GM19397 (cell line): ENCODE results near the gene ZNF675.
"Not testable (repeated sequence)": the region's sequence is repeated elsewhere in the genome, so short reads cannot be mapped to it uniquely, and the experiment has no call there.

Experiments used
- ATAC-seq: cut with Tn5 transposase; IDR thresholded peaks from one replicate; pipeline ENCODE4 v1.9.1; 2021; ENCODE audit warnings: mild to moderate bottlenecking, moderate library complexity; ENCODE audit not compliant: unreplicated experiment

The ZNF675 gene

GRCh38 chr19:23686621-23687423 is at the start of gene ZNF675:
TSS of gene ZNF675 (minus strand) at chr19:23687212. CDS start at chr19:23687033, 179 bp downstream.
- ATAC-seq = peak; percentile 85

- not testable (repeated sequence) for ATAC-seq
Measured at GRCh38 chr19:23730729-23731465, 43.9 kb upstream of the ZNF675 start.

GRCh38 chr19:23724161-23724560 is 37.1 kb upstream of the ZNF675 start:
- not testable (repeated sequence) for ATAC-seq

GRCh38 chr19:23718802-23719201 is 31.8 kb upstream of the ZNF675 start:
- no peak for ATAC-seq

GRCh38 chr19:23716792-23717191 is 29.8 kb upstream of the ZNF675 start:
- ATAC-seq = no peak

GRCh38 chr19:23709347-23709746 is 22.3 kb upstream of the ZNF675 start:
- no peak for ATAC-seq

GRCh38 chr19:23706657-23707056 is 19.6 kb upstream of the ZNF675 start:
- ATAC-seq = no peak

- ATAC-seq = no peak
Measured at GRCh38 chr19:23699521-23699860, 12.5 kb upstream of the ZNF675 start.

- ATAC-seq = no peak
Measured at GRCh38 chr19:23698711-23699520, 11.9 kb upstream of the ZNF675 start.

GRCh38 chr19:23692937-23693336 is 5.9 kb upstream of the ZNF675 start:
- ATAC-seq = not testable (repeated sequence)

GRCh38 chr19:23673132-23673531 is 13.9 kb downstream of the ZNF675 start:
- no peak for ATAC-seq

GRCh38 chr19:23668606-23669005 is 18.4 kb downstream of the ZNF675 start:
- not testable (repeated sequence) for ATAC-seq

- ATAC-seq = no peak
Measured at GRCh38 chr19:23665651-23666410, 21.2 kb downstream of the ZNF675 start.

GRCh38 chr19:23649817-23650216 is 37.2 kb downstream of the ZNF675 start:
- ATAC-seq = not testable (repeated sequence)
